ENCODE data around the gene RYR1. TPM values are rescaled to one million over a fixed set of nuclear protein-coding genes. Genes with fewer than 3 reads are reported as not detected.
"Not testable (repeated sequence)": the region's sequence is repeated elsewhere in the genome, so short reads cannot be mapped to it uniquely, and the experiment has no call there.

RYR1 gene
- total RNA-seq, 1 donor from 2014 or later, result 0.03 TPM

- no peak overlapping the region for H3K4me3 Mint-ChIP-seq (ENCODE audit: unreplicated experiment)
- H3K27me3 Mint-ChIP-seq (ENCODE audit: unreplicated experiment), result peaks cover 15% of the 10 kb centered on the region
- no peak for TF ChIP-seq CTCF (IDR thresholded peaks at IDR 0.05)
- peaks cover 13% of the 10 kb centered on the region for H3K9me3 Mint-ChIP-seq (ENCODE audit: unreplicated experiment)
- no peaks in the 10 kb centered on the region for H3K36me3 Mint-ChIP-seq (ENCODE audit: unreplicated experiment)
- H3K27ac Mint-ChIP-seq (ENCODE audit: unreplicated experiment), result no peak overlapping the region
- DNase-seq (ENCODE audit: extremely low spot score, unreplicated experiment), result no peak
- H3K4me1 Mint-ChIP-seq (ENCODE audit: unreplicated experiment), result no peaks in the 10 kb centered on the region
These were observed 58.8 kb downstream of the RYR1 start for GRCh38 chr19:38492181-38492813.

DNA sequence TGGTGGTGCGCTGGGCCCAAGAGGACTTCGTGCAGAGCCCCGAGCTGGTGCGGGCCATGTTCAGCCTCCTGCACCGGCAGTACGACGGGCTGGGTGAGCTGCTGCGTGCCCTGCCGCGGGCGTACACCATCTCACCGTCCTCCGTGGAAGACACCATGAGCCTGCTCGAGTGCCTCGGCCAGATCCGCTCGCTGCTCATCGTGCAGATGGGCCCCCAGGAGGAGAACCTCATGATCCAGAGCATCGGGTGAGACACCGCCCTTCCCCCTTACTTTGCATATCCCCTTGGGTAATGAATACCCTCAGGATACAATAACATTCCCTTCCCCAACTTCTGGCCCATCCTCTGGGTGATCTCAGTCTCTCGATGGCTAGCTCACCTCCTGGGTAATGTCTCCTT lies 60.9 kb downstream of the RYR1 start:
- no peak overlapping the region for H3K4me3 Mint-ChIP-seq (ENCODE audit: unreplicated experiment)
- peaks cover 10% of the 10 kb centered on the region for H3K27me3 Mint-ChIP-seq (ENCODE audit: unreplicated experiment)
- H3K4me1 Mint-ChIP-seq (ENCODE audit: unreplicated experiment), result no peaks in the 10 kb centered on the region
- peaks cover 13% of the 10 kb centered on the region for H3K9me3 Mint-ChIP-seq (ENCODE audit: unreplicated experiment)
- no peak overlapping the region for H3K27ac Mint-ChIP-seq (ENCODE audit: unreplicated experiment)
- H3K36me3 Mint-ChIP-seq (ENCODE audit: unreplicated experiment), result no peaks in the 10 kb centered on the region
- DNase-seq (ENCODE audit: extremely low spot score, unreplicated experiment), result no peak
- TF ChIP-seq CTCF (IDR thresholded peaks at IDR 0.05), result no peak

DNA sequence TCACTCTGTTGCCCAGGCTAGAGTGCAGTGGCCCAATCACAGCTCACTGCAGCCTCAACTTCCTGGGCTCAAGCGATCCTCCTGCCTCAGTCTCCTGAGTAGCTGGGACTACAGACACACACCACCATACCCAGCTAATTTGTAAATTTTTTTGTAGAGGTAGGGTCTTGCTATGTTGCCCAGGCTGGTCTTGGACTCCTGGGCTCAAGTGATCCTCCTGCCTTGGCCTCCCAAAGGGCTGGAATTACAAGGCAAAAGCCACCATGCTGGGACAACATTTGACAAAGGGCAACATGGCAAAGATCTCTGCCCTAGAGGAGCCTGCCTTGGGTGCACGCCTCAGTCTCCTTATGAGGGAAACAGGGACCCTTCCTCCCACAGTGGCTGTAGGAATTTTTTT lies 61.9 kb downstream of the RYR1 start:
- H3K27ac Mint-ChIP-seq (ENCODE audit: unreplicated experiment); H3K27me3 Mint-ChIP-seq (ENCODE audit: unreplicated experiment); DNase-seq (ENCODE audit: extremely low spot score, unreplicated experiment); H3K4me3 Mint-ChIP-seq (ENCODE audit: unreplicated experiment); H3K36me3 Mint-ChIP-seq (ENCODE audit: unreplicated experiment); H3K4me1 Mint-ChIP-seq (ENCODE audit: unreplicated experiment); H3K9me3 Mint-ChIP-seq (ENCODE audit: unreplicated experiment): not testable (repeated sequence)

DNA sequence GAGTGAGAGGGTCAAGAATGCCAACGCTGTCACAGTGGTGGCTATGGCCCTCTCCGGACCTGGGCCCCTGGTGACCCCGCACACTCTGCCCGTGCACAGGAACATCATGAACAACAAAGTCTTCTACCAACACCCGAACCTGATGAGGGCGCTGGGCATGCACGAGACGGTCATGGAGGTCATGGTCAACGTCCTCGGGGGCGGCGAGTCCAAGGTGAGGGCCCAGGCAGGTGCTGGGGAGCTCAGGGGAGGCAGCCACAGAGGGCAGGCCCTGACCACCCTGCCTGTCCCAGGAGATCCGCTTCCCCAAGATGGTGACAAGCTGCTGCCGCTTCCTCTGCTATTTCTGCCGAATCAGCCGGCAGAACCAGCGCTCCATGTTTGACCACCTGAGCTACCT lies 62.6 kb downstream of the RYR1 start:
- no peak for TF ChIP-seq CTCF (IDR thresholded peaks at IDR 0.05)
- Mint-ChIP-seq H3K4me1 (ENCODE audit: unreplicated experiment) (no peaks in the 10 kb centered on the region), H3K4me3 (ENCODE audit: unreplicated experiment) (no peak overlapping the region), H3K27me3 (ENCODE audit: unreplicated experiment) (peaks cover 3% of the 10 kb centered on the region), H3K9me3 (ENCODE audit: unreplicated experiment) (peaks cover 3% of the 10 kb centered on the region), H3K36me3 (ENCODE audit: unreplicated experiment) (no peaks in the 10 kb centered on the region), H3K27ac (ENCODE audit: unreplicated experiment) (no peak overlapping the region)
- DNase-seq (ENCODE audit: extremely low spot score, unreplicated experiment), result no peak

- H3K9me3 Mint-ChIP-seq (ENCODE audit: unreplicated experiment), result peaks cover under 1% of the 10 kb centered on the region
- DNase-seq (ENCODE audit: extremely low spot score, unreplicated experiment), result no peak
- H3K27me3 Mint-ChIP-seq (ENCODE audit: unreplicated experiment), result peaks cover 3% of the 10 kb centered on the region
- TF ChIP-seq CTCF (IDR thresholded peaks at IDR 0.05), result no peak
- no peak overlapping the region for H3K27ac Mint-ChIP-seq (ENCODE audit: unreplicated experiment)
- no peak overlapping the region for H3K4me3 Mint-ChIP-seq (ENCODE audit: unreplicated experiment)
- H3K36me3 Mint-ChIP-seq (ENCODE audit: unreplicated experiment), result no peaks in the 10 kb centered on the region
- H3K4me1 Mint-ChIP-seq (ENCODE audit: unreplicated experiment), result no peaks in the 10 kb centered on the region
These were observed 63.4 kb downstream of the RYR1 start for GRCh38 chr19:38496603-38497487.
